ENCODE data around the gene STK11IP. TPM values are rescaled to one million over a fixed set of nuclear protein-coding genes. Genes with fewer than 3 reads are reported as not detected.

STK11IP gene
- total and polyA plus RNA-seq, 9 of the 15 experiments (the other 6 are each of a cell fraction or from before 2014, with no cell fraction given): 0.52 to 21.7 (median 5.6) TPM

GRCh38 chr2:219645631-219646527 lies 48.2 kb downstream of the STK11IP start:
- Histone ChIP-seq H3K9ac (ENCODE audit: insufficient read depth in 1 of 2, low read depth in 2 of 2, low read length in 2 of 2) (no peak overlapping the region), H3K36me3 (ENCODE audit: control insufficient read depth, insufficient read depth, low read length) (no peaks in the 10 kb centered on the region), H3K4me3 (no peak overlapping the region), H3K4me1 (replicated peaks in 1 of 2; ENCODE audit: control insufficient read depth in 2 of 2, insufficient read depth in 2 of 2, low read length in 2 of 2) (peaks cover 13 to 23% of the 10 kb centered on the region in 2 experiments; a peak in 4 of 5 replicates), H3K9me3 (replicated peaks; ENCODE audit: control insufficient read depth, insufficient read depth, low read depth, low read length) (no peaks in the 10 kb centered on the region), H3K4me2 (ENCODE audit: insufficient read depth, low read length) (no peak overlapping the region), H2AFZ (ENCODE audit: low read depth, low read length) (peak overlapping the region; percentile 33), H3K9me1 (ENCODE audit: control insufficient read depth, insufficient read depth, low read length) (no peaks in the 10 kb centered on the region), H3K79me2 (ENCODE audit: control insufficient read depth, insufficient read depth, low read length) (no peaks in the 10 kb centered on the region), H3K27ac (ENCODE audit: extremely low read depth, low read depth, low read length) (no peak overlapping the region), H3K27me3 (ENCODE audit: control insufficient read depth in 2 of 2, insufficient read depth in 2 of 2, low read length in 2 of 2) (no peaks in the 10 kb centered on the region), H4K20me1 (replicated peaks; ENCODE audit: control insufficient read depth, insufficient read depth, low read length) (no peaks in the 10 kb centered on the region)
- ATAC-seq: no peak; the same call in 2 of the 3 replicates
- intact Hi-C loops (cut with micrococcal nuclease) (no loop called here), in situ Hi-C loops (cut with MboI) (loop anchor here (5.0 kb wide), 1 partner anchor 41 kb away; no protein-coding TSS in a partner anchor)
- FAIRE-seq: peak; percentile 81
- peak in 1 of 4 experiments; percentile 31 for DNase-seq (ENCODE audit: extremely low read depth in 1 of 4, low spot score in 3 of 4)
- ChIA-PET POLR2A (interaction anchor here (0.7 to 1.1 kb wide), 5 partner anchors 14 to 48 kb away, joined by 3 to 4 read pairs (median 4); partner anchors contain the start of gene STK11IP), CTCF (ENCODE audit: low intra/inter-chr PET ratio) (no interaction called here)
- no TSS peak for BruUV-seq (replicated peaks)
- 59% methylated on average over 8 of the region's 12 CpGs for WGBS (ENCODE audit: insufficient coverage, low coverage, missing lambda C conversion rate)
- TF ChIP-seq ZNF398 (CRISPR knock-in tag; IDR thresholded peaks at IDR 0.05) (no peak), AFF1 (IDR thresholded peaks at IDR 0.05; ENCODE audit: low read depth in 1 of 2, partially characterized antibody in 2 of 2) (no peak), MAFK (IDR thresholded peaks at IDR 0.05; ENCODE audit: low read length) (peak; percentile 91), GTF2F1 (IDR thresholded peaks at IDR 0.05; ENCODE audit: low read depth, low read length) (no peak), DPF2 (IDR thresholded peaks at IDR 0.05) (0 out of 2 replicates have a peak, but pooled peaks have one; percentile 20), E2F1 (CRISPR knock-in tag; IDR thresholded peaks at IDR 0.05) (no peak), CTCFL (IDR thresholded peaks at IDR 0.05; ENCODE audit: borderline replicate concordance, insufficient read depth, low read depth, low read length, poor library complexity, severe bottlenecking) (no peak), SMAD4 (CRISPR knock-in tag; conservative IDR thresholded peaks at IDR 0.05) (no peak), SRSF3 (IDR thresholded peaks at IDR 0.05; ENCODE audit: insufficient read depth, low read length) (no peak), MAFF (IDR thresholded peaks at IDR 0.05; ENCODE audit: low read length) (peak; percentile 90)

Data from K562 (cell line).